ENCODE results near the gene VWF.
A peak's percentile ranks its signal among the peaks of the same experiment; 100 is the strongest.

VWF gene

GRCh38 chr12:6078398-6079096, 45.9 kb downstream of the VWF start:
- peaks cover 12 to 14% of the 10 kb centered on the region in 2 donors for H3K4me1 ChIP-seq (ENCODE audit: control insufficient read depth in 1 of 2, insufficient read depth in 2 of 2, low read length in 2 of 2)
- H3K27me3 ChIP-seq (ENCODE audit: control insufficient read depth in 1 of 2, insufficient read depth in 2 of 2, low read length in 2 of 2), result peaks cover 0 to 5% of the 10 kb centered on the region in 2 donors
- no peaks in the 10 kb centered on the region for H3K9me3 ChIP-seq (ENCODE audit: control insufficient read depth in 1 of 2, low read length in 2 of 2)
- no peaks in the 10 kb centered on the region for H3K36me3 ChIP-seq (ENCODE audit: control insufficient read depth in 1 of 2, insufficient read depth in 2 of 2, low read length in 2 of 2)
- no peak overlapping the region for H3K4me3 ChIP-seq (ENCODE audit: low read depth in 1 of 2, low read length in 2 of 2)
- H3K9ac ChIP-seq (ENCODE audit: low read depth in 1 of 2, low read length in 2 of 2), result no peak overlapping the region
- H3K27ac ChIP-seq (ENCODE audit: low read depth, low read length), result no peak overlapping the region

GRCh38 chr12:6077692-6078083, 46.8 kb downstream of the VWF start:
- Histone ChIP-seq H3K27me3 (ENCODE audit: control insufficient read depth in 1 of 2, insufficient read depth in 2 of 2, low read length in 2 of 2) (peaks cover 0 to 5% of the 10 kb centered on the region in 2 donors), H3K9ac (ENCODE audit: low read depth in 1 of 2, low read length in 2 of 2) (no peak overlapping the region), H3K4me3 (ENCODE audit: low read depth in 1 of 2, low read length in 2 of 2) (no peak overlapping the region), H3K4me1 (ENCODE audit: control insufficient read depth in 1 of 2, insufficient read depth in 2 of 2, low read length in 2 of 2) (peaks cover 12 to 14% of the 10 kb centered on the region in 2 donors), H3K27ac (ENCODE audit: low read depth, low read length) (no peak overlapping the region), H3K36me3 (ENCODE audit: control insufficient read depth in 1 of 2, insufficient read depth in 2 of 2, low read length in 2 of 2) (no peaks in the 10 kb centered on the region), H3K9me3 (ENCODE audit: control insufficient read depth in 1 of 2, low read length in 2 of 2) (no peaks in the 10 kb centered on the region)

GRCh38 chr12:6076776-6077691, 47.4 kb downstream of the VWF start:
- Histone ChIP-seq H3K9ac (ENCODE audit: low read depth in 1 of 2, low read length in 2 of 2) (no peak overlapping the region), H3K27me3 (ENCODE audit: control insufficient read depth in 1 of 2, insufficient read depth in 2 of 2, low read length in 2 of 2) (peaks cover 0 to 5% of the 10 kb centered on the region in 2 donors), H3K36me3 (ENCODE audit: control insufficient read depth in 1 of 2, insufficient read depth in 2 of 2, low read length in 2 of 2) (no peaks in the 10 kb centered on the region), H3K9me3 (ENCODE audit: control insufficient read depth in 1 of 2, low read length in 2 of 2) (no peaks in the 10 kb centered on the region), H3K4me1 (ENCODE audit: control insufficient read depth in 1 of 2, insufficient read depth in 2 of 2, low read length in 2 of 2) (peaks cover 12 to 14% of the 10 kb centered on the region in 2 donors), H3K4me3 (ENCODE audit: low read depth in 1 of 2, low read length in 2 of 2) (no peak overlapping the region), H3K27ac (ENCODE audit: low read depth, low read length) (no peak overlapping the region)

GRCh38 chr12:6076346-6076745, 48.1 kb downstream of the VWF start:
- Histone ChIP-seq H3K27me3 (ENCODE audit: control insufficient read depth in 1 of 2, insufficient read depth in 2 of 2, low read length in 2 of 2) (peaks cover 0 to 5% of the 10 kb centered on the region in 2 donors), H3K9me3 (ENCODE audit: control insufficient read depth in 1 of 2, low read length in 2 of 2) (no peaks in the 10 kb centered on the region), H3K4me3 (ENCODE audit: low read depth in 1 of 2, low read length in 2 of 2) (no peak overlapping the region), H3K9ac (ENCODE audit: low read depth in 1 of 2, low read length in 2 of 2) (no peak overlapping the region), H3K36me3 (ENCODE audit: control insufficient read depth in 1 of 2, insufficient read depth in 2 of 2, low read length in 2 of 2) (no peaks in the 10 kb centered on the region), H3K27ac (ENCODE audit: low read depth, low read length) (no peak overlapping the region), H3K4me1 (ENCODE audit: control insufficient read depth in 1 of 2, insufficient read depth in 2 of 2, low read length in 2 of 2) (peaks cover 12 to 14% of the 10 kb centered on the region in 2 donors)

GRCh38 chr12:6074979-6075585, 49.4 kb downstream of the VWF start:
- Histone ChIP-seq H3K27me3 (ENCODE audit: control insufficient read depth in 1 of 2, insufficient read depth in 2 of 2, low read length in 2 of 2) (peaks cover 0 to 5% of the 10 kb centered on the region in 2 donors), H3K4me3 (ENCODE audit: low read depth in 1 of 2, low read length in 2 of 2) (peak overlapping the region; percentile 33 to 42), H3K9ac (ENCODE audit: low read depth in 1 of 2, low read length in 2 of 2) (no peak overlapping the region), H3K4me1 (ENCODE audit: control insufficient read depth in 1 of 2, insufficient read depth in 2 of 2, low read length in 2 of 2) (peaks cover 19 to 21% of the 10 kb centered on the region in 2 donors), H3K27ac (ENCODE audit: low read depth, low read length) (no peak overlapping the region), H3K9me3 (ENCODE audit: control insufficient read depth in 1 of 2, low read length in 2 of 2) (no peaks in the 10 kb centered on the region), H3K36me3 (ENCODE audit: control insufficient read depth in 1 of 2, insufficient read depth in 2 of 2, low read length in 2 of 2) (no peaks in the 10 kb centered on the region)

GRCh38 chr12:6074427-6074826, 50.0 kb downstream of the VWF start:
- H3K27ac ChIP-seq (ENCODE audit: low read depth, low read length), result no peak overlapping the region

GRCh38 chr12:6073426-6073825, 51.0 kb downstream of the VWF start:
- no peak overlapping the region for H3K4me3 ChIP-seq (ENCODE audit: low read depth in 1 of 2, low read length in 2 of 2)
- H3K4me1 ChIP-seq (ENCODE audit: control insufficient read depth in 1 of 2, insufficient read depth in 2 of 2, low read length in 2 of 2), result peaks cover 23 to 30% of the 10 kb centered on the region in 2 donors
- no peak overlapping the region for H3K9ac ChIP-seq (ENCODE audit: low read depth in 1 of 2, low read length in 2 of 2)
- no peaks in the 10 kb centered on the region for H3K9me3 ChIP-seq (ENCODE audit: control insufficient read depth in 1 of 2, low read length in 2 of 2)
- no peak overlapping the region for H3K27ac ChIP-seq (ENCODE audit: low read depth, low read length)
- peaks cover 0 to 5% of the 10 kb centered on the region in 2 donors for H3K27me3 ChIP-seq (ENCODE audit: control insufficient read depth in 1 of 2, insufficient read depth in 2 of 2, low read length in 2 of 2)
- no peaks in the 10 kb centered on the region for H3K36me3 ChIP-seq (ENCODE audit: control insufficient read depth in 1 of 2, insufficient read depth in 2 of 2, low read length in 2 of 2)

More at GRCh38 chr12:6074427-6074826, 50.0 kb downstream of the VWF start:
- H3K4me1 ChIP-seq (ENCODE audit: control insufficient read depth in 1 of 2, insufficient read depth in 2 of 2, low read length in 2 of 2), result peaks cover 20 to 24% of the 10 kb centered on the region in 2 donors
- no peak overlapping the region for H3K9ac ChIP-seq (ENCODE audit: low read depth in 1 of 2, low read length in 2 of 2)
- no peaks in the 10 kb centered on the region for H3K36me3 ChIP-seq (ENCODE audit: control insufficient read depth in 1 of 2, insufficient read depth in 2 of 2, low read length in 2 of 2)
- peaks cover 0 to 5% of the 10 kb centered on the region in 2 donors for H3K27me3 ChIP-seq (ENCODE audit: control insufficient read depth in 1 of 2, insufficient read depth in 2 of 2, low read length in 2 of 2)
- no peaks in the 10 kb centered on the region for H3K9me3 ChIP-seq (ENCODE audit: control insufficient read depth in 1 of 2, low read length in 2 of 2)
- H3K4me3 ChIP-seq (ENCODE audit: low read depth in 1 of 2, low read length in 2 of 2), result peak overlapping the region; percentile 33 to 42

GRCh38 chr12:6072302-6072752, 52.1 kb downstream of the VWF start:
- H3K4me3 ChIP-seq (ENCODE audit: low read depth in 1 of 2, low read length in 2 of 2), result no peak overlapping the region
- peaks cover 0 to 5% of the 10 kb centered on the region in 2 donors for H3K27me3 ChIP-seq (ENCODE audit: control insufficient read depth in 1 of 2, insufficient read depth in 2 of 2, low read length in 2 of 2)
- no peak overlapping the region for H3K9ac ChIP-seq (ENCODE audit: low read depth in 1 of 2, low read length in 2 of 2)
- H3K4me1 ChIP-seq (ENCODE audit: control insufficient read depth in 1 of 2, insufficient read depth in 2 of 2, low read length in 2 of 2), result peaks cover 23 to 30% of the 10 kb centered on the region in 2 donors
- no peaks in the 10 kb centered on the region for H3K36me3 ChIP-seq (ENCODE audit: control insufficient read depth in 1 of 2, insufficient read depth in 2 of 2, low read length in 2 of 2)
- H3K27ac ChIP-seq (ENCODE audit: low read depth, low read length), result no peak overlapping the region
- H3K9me3 ChIP-seq (ENCODE audit: control insufficient read depth in 1 of 2, low read length in 2 of 2), result no peaks in the 10 kb centered on the region

- no peaks in the 10 kb centered on the region for H3K36me3 ChIP-seq (ENCODE audit: control insufficient read depth in 1 of 2, insufficient read depth in 2 of 2, low read length in 2 of 2)
- no peak overlapping the region for H3K9ac ChIP-seq (ENCODE audit: low read depth in 1 of 2, low read length in 2 of 2)
- H3K9me3 ChIP-seq (ENCODE audit: control insufficient read depth in 1 of 2, low read length in 2 of 2), result no peaks in the 10 kb centered on the region
- peaks cover 0 to 5% of the 10 kb centered on the region in 2 donors for H3K27me3 ChIP-seq (ENCODE audit: control insufficient read depth in 1 of 2, insufficient read depth in 2 of 2, low read length in 2 of 2)
- peaks cover 23 to 30% of the 10 kb centered on the region in 2 donors for H3K4me1 ChIP-seq (ENCODE audit: control insufficient read depth in 1 of 2, insufficient read depth in 2 of 2, low read length in 2 of 2)
- H3K27ac ChIP-seq (ENCODE audit: low read depth, low read length), result no peak overlapping the region
- H3K4me3 ChIP-seq (ENCODE audit: low read depth in 1 of 2, low read length in 2 of 2), result no peak overlapping the region
These were observed 52.9 kb downstream of the VWF start for GRCh38 chr12:6071589-6071988.

All from duodenal mucosa (tissue), 2 donors.